GM12873 (cell line): ENCODE measurements around the gene USP32.

Experiments used
- CTCF ChIP-seq: IDR thresholded peaks from 2 replicates; pipeline ENCODE4 v1.5.1; 2012; ENCODE audit warnings: low read depth, mild to moderate bottlenecking, moderate library complexity, low read length, control low read depth; ENCODE audit not compliant: insufficient read depth; ENCODE audit errors: missing control alignments

The USP32 gene

GRCh38 chr17:60300949-60301348, 91.0 kb downstream of the USP32 start:
- no peak for TF ChIP-seq CTCF

GRCh38 chr17:60300011-60300410, 91.9 kb downstream of the USP32 start:
- no peak for TF ChIP-seq CTCF

- no peak for TF ChIP-seq CTCF
These were observed 94.1 kb downstream of the USP32 start for GRCh38 chr17:60297760-60298401.

- no peak for TF ChIP-seq CTCF
These were observed 95.8 kb downstream of the USP32 start for GRCh38 chr17:60296177-60296576.

- no peak for TF ChIP-seq CTCF
These were observed 98.2 kb downstream of the USP32 start for GRCh38 chr17:60293580-60294335.

GRCh38 chr17:60292697-60293096, 99.2 kb downstream of the USP32 start:
- no peak for TF ChIP-seq CTCF

GRCh38 chr17:60284709-60285108, 107.2 kb downstream of the USP32 start:
- TF ChIP-seq CTCF, result no peak
